H9 (cell line): ENCODE data around the gene HAL. TPM values are rescaled to one million over a fixed set of nuclear protein-coding genes. Genes with fewer than 3 reads are reported as not detected.

Experiments
- DNase-seq: peaks from one replicate; pipeline ENCODE4 v3.0.0-alpha.2; 2017
- H2AFZ ChIP-seq: one replicate; pipeline ENCODE4 v1.6.1; 2013; ENCODE audit warnings: mild to moderate bottlenecking, low read length, control low read depth, moderate library complexity
- H2AK5ac ChIP-seq: 2 replicates; pipeline ENCODE4 v1.6.1; 2013; ENCODE audit warnings: low read length, control low read depth, mixed read lengths; ENCODE audit not compliant: insufficient read length
- H2BK120ac ChIP-seq: one replicate; pipeline ENCODE4 v1.6.1; 2013; ENCODE audit warnings: low read depth, mild to moderate bottlenecking, low read length, control low read depth, inconsistent platforms; ENCODE audit not compliant: poor library complexity, severe bottlenecking
- H2BK12ac ChIP-seq: 2 replicates; pipeline ENCODE4 v1.6.1; 2013; ENCODE audit warnings: low read length, control low read depth, mixed read lengths, low read depth; ENCODE audit not compliant: insufficient read length
- H2BK15ac ChIP-seq: 2 replicates; pipeline ENCODE4 v1.6.1; 2013; ENCODE audit warnings: low read depth, low read length, control low read depth
- H2BK20ac ChIP-seq: one replicate; pipeline ENCODE4 v1.6.1; 2013; ENCODE audit warnings: low read depth, mild to moderate bottlenecking, low read length, control low read depth, inconsistent platforms; ENCODE audit not compliant: poor library complexity, severe bottlenecking
- H2BK5ac ChIP-seq: 2 replicates; pipeline ENCODE4 v1.6.1; 2013; ENCODE audit warnings: low read length, control low read depth, mixed read lengths; ENCODE audit not compliant: insufficient read length
- H3K14ac ChIP-seq: 2 replicates; pipeline ENCODE4 v1.6.1; 2013; ENCODE audit warnings: low read length, control low read depth; ENCODE audit not compliant: insufficient read depth
- H3K18ac ChIP-seq: 2 replicates; pipeline ENCODE4 v1.6.1; 2013; ENCODE audit warnings: low read depth, mild to moderate bottlenecking, mixed read lengths, low read length, control low read depth; ENCODE audit not compliant: insufficient read length
- H3K23ac ChIP-seq: 2 replicates; pipeline ENCODE4 v1.6.1; 2013; ENCODE audit warnings: low read length, control low read depth, mixed read lengths, low read depth; ENCODE audit not compliant: insufficient read length
- H3K23me2 ChIP-seq: 2 replicates; pipeline ENCODE4 v1.6.1; 2013; ENCODE audit warnings: low read depth, mild to moderate bottlenecking, mixed read lengths, low read length, control low read depth; ENCODE audit not compliant: insufficient read length, poor library complexity, severe bottlenecking
- H3K27ac ChIP-seq: 2 replicates; pipeline ENCODE4 v1.5.1; 2013; ENCODE audit warnings: low read length, control low read depth, mixed read lengths, low read depth; ENCODE audit not compliant: insufficient read length
- H3K27me3 ChIP-seq: 2 replicates; pipeline ENCODE4 v1.6.1; 2013; ENCODE audit warnings: low read length, control low read depth, inconsistent platforms; ENCODE audit not compliant: insufficient read depth
- H3K4ac ChIP-seq: 2 replicates; pipeline ENCODE4 v1.6.1; 2013; ENCODE audit warnings: low read depth, mild to moderate bottlenecking, control low read depth, inconsistent platforms, low read length, moderate library complexity
- H3K4me1 ChIP-seq: 2 replicates; pipeline ENCODE4 v1.6.1; 2013; ENCODE audit warnings: low read length, control low read depth, inconsistent platforms; ENCODE audit not compliant: insufficient read depth
- H3K4me2 ChIP-seq: 2 replicates; pipeline ENCODE4 v1.6.1; 2013; ENCODE audit warnings: low read length, control low read depth, mixed read lengths; ENCODE audit not compliant: insufficient read length, insufficient read depth
- H3K56ac ChIP-seq: 2 replicates; pipeline ENCODE4 v1.6.1; 2013; ENCODE audit warnings: low read depth, mild to moderate bottlenecking, mixed read lengths, low read length, control low read depth; ENCODE audit not compliant: insufficient read length
- H3K79me1 ChIP-seq: 2 replicates; pipeline ENCODE4 v1.6.1; 2013; ENCODE audit warnings: low read depth, mild to moderate bottlenecking, moderate library complexity, low read length, control low read depth, inconsistent platforms; ENCODE audit not compliant: insufficient read depth, poor library complexity, severe bottlenecking
- H3K79me2 ChIP-seq: 2 replicates; pipeline ENCODE4 v1.6.1; 2013; ENCODE audit warnings: low read length, control low read depth, inconsistent platforms; ENCODE audit not compliant: insufficient read depth
- H3K9ac ChIP-seq: 2 replicates; pipeline ENCODE4 v1.6.1; 2013; ENCODE audit warnings: low read length, control low read depth, mixed read lengths; ENCODE audit not compliant: insufficient read length; ENCODE audit errors: extremely low read depth
- H3K9me3 ChIP-seq: one replicate; pipeline ENCODE4 v1.6.1; 2013; ENCODE audit warnings: low read depth, low read length, inconsistent platforms; ENCODE audit not compliant: control insufficient read depth
- H3T11ph ChIP-seq: one replicate; pipeline ENCODE4 v1.6.1; 2013; ENCODE audit warnings: mild to moderate bottlenecking, low read length, control low read depth, inconsistent platforms
- H4K20me1 ChIP-seq: one replicate; pipeline ENCODE4 v1.6.1; 2013; ENCODE audit not compliant: control insufficient read depth, insufficient read length, insufficient read depth
- H4K5ac ChIP-seq: 2 replicates; pipeline ENCODE4 v1.6.1; 2013; ENCODE audit warnings: low read depth, mild to moderate bottlenecking, mixed read lengths, low read length, control low read depth; ENCODE audit not compliant: insufficient read length
- H4K8ac ChIP-seq: replicated peaks from 2 replicates; pipeline ENCODE4 v1.6.1; 2013; ENCODE audit warnings: low read length, control low read depth, mixed read lengths, low read depth; ENCODE audit not compliant: insufficient read length
- H4K91ac ChIP-seq: 2 replicates; pipeline ENCODE4 v1.6.1; 2013; ENCODE audit warnings: low read depth, mild to moderate bottlenecking, moderate library complexity, mixed read lengths, low read length, control low read depth; ENCODE audit not compliant: insufficient read length
- H3K27ac Mint-ChIP-seq, 3 experiments: 2 replicates in 2 of 3; 3 replicates in 1 of 3; pipeline ENCODE4 v1.8.0; 2020 to 2021; ENCODE audit warnings: mixed read lengths in 3 of 3, mild to moderate bottlenecking in 1 of 3, moderate library complexity in 1 of 3
- H3K27me3 Mint-ChIP-seq: 2 replicates; pipeline ENCODE4 v1.8.0; 2021; ENCODE audit warnings: low read depth, mild to moderate bottlenecking, moderate library complexity, mixed read lengths
- H3K36me3 Mint-ChIP-seq, 3 experiments: 2 replicates in 2 of 3; 3 replicates in 1 of 3; pipeline ENCODE4 v1.8.0; 2020 to 2021; ENCODE audit warnings: low read depth in 3 of 3, mixed read lengths in 3 of 3; ENCODE audit not compliant: insufficient read depth in 1 of 3
- H3K4me1 Mint-ChIP-seq, 2 experiments: 2 replicates each; pipeline ENCODE4 v1.8.0; 2020; ENCODE audit warnings: mixed read lengths in 2 of 2
- H3K4me3 Mint-ChIP-seq, 2 experiments: 2 replicates in 1 of 2; 3 replicates in 1 of 2; pipeline ENCODE4 v1.8.0; 2020 to 2021; ENCODE audit warnings: mild to moderate bottlenecking in 2 of 2, mixed read lengths in 2 of 2, moderate library complexity in 1 of 2
- H3K9me3 Mint-ChIP-seq, 2 experiments: 2 replicates in 1 of 2; 3 replicates in 1 of 2; pipeline ENCODE4 v1.8.0; 2020; ENCODE audit warnings: mild to moderate bottlenecking in 2 of 2, mixed read lengths in 2 of 2, moderate library complexity in 1 of 2
- CTCF ChIP-seq: fragments of 200-600 bp; sonication (generic); conservative IDR thresholded peaks from 3 replicates; pipeline ENCODE4 v1.8.0; 2021; ENCODE audit warnings: antibody characterized with exemption, mild to moderate bottlenecking
- WGBS: extraction: QIAGEN DNeasy Blood & Tissue Kit; methylation state at CpG from one replicate; pipeline ENCODE4 v1.1.7; 2013; ENCODE audit warnings: missing lambda C conversion rate, low lambda C conversion rate, mixed read lengths; ENCODE audit not compliant: insufficient read length; ENCODE audit errors: extremely low coverage; 5-methylcytosine and 5-hydroxymethylcytosine counted together
- total RNA-seq: library from RNA; stranded (reverse); gene quantifications from 2 replicates; pipeline ENCODE4 v1.2.1, GENCODE V29; 2021

HAL gene
- total RNA-seq, 1 experiment from 2014 or later: 0.35 TPM

GRCh38 chr12:95943330-95943842 lies 52.8 kb downstream of the HAL start, which contains the start of gene AMDHD1:
Gene AMDHD1 (plus strand): TSS chr12:95943331. CDS start chr12:95943399, 68 bp downstream.
- no peaks in the 10 kb centered on the region for H3K9me3 ChIP-seq
- H2AFZ ChIP-seq: peak within 1 kb of the TSS; percentile 88
- peaks cover 36% of the 10 kb centered on the region for H3K27me3 Mint-ChIP-seq
- no peak within 1 kb of the TSS for H2BK5ac ChIP-seq
- H2BK120ac ChIP-seq: no peak within 1 kb of the TSS
- H3K14ac ChIP-seq: peak within 1 kb of the TSS; percentile 51
- H4K20me1 ChIP-seq: no peaks in the 10 kb centered on the region
- peaks cover 5% of the 10 kb centered on the region for H3K23me2 ChIP-seq
- H2BK20ac ChIP-seq: no peak within 1 kb of the TSS
- DNase-seq: peak; percentile 85
- no peak within 1 kb of the TSS for H3K23ac ChIP-seq
- H3K36me3 Mint-ChIP-seq: peaks cover 0 to 4% (median 0%) of the 10 kb centered on the region in 3 experiments; a peak in 2 of 7 replicates
- peak within 1 kb of the TSS; percentile 84 to 89 for H3K4me3 Mint-ChIP-seq
- WGBS: no CpG with 5 or more reads among the region's 38 CpGs
- H3K9ac ChIP-seq: peak within 1 kb of the TSS; percentile 56
- no peak within 1 kb of the TSS for H4K8ac ChIP-seq
- H3K4ac ChIP-seq: no peak within 1 kb of the TSS
- H3K4me1 Mint-ChIP-seq: peaks cover 7 to 17% of the 10 kb centered on the region in 2 experiments; a peak in 3 of 4 replicates
- H3K18ac ChIP-seq: peak within 1 kb of the TSS; percentile 47
- no peak within 1 kb of the TSS for H4K5ac ChIP-seq
- H3K27me3 ChIP-seq: peaks cover 5% of the 10 kb centered on the region; the same call in 1 of the 2 replicates
- H4K91ac ChIP-seq: no peak within 1 kb of the TSS
- no peaks in the 10 kb centered on the region for H3K79me1 ChIP-seq
- no peak within 1 kb of the TSS for H2AK5ac ChIP-seq
- H3K4me1 ChIP-seq: no peaks in the 10 kb centered on the region
- peak within 1 kb of the TSS; percentile 76 for H3K4me2 ChIP-seq
- no peak within 1 kb of the TSS for H3T11ph ChIP-seq
- H3K9me3 Mint-ChIP-seq: peaks cover 3 to 7% of the 10 kb centered on the region in 2 experiments; a peak in 4 of 5 replicates
- H3K56ac ChIP-seq: no peak within 1 kb of the TSS
- no peak within 1 kb of the TSS for H3K27ac ChIP-seq
- H3K79me2 ChIP-seq: no peaks in the 10 kb centered on the region
- no peak within 1 kb of the TSS; a peak in 1 of 7 replicates for H3K27ac Mint-ChIP-seq
- no peak within 1 kb of the TSS for H2BK15ac ChIP-seq
- H2BK12ac ChIP-seq: no peak within 1 kb of the TSS
- TF ChIP-seq CTCF: peak; percentile 47; the same call in 2 of the 3 replicates
